HG03571 (cell line): ENCODE measurements around the gene HOXD9.

ENCODE experiments used
- ATAC-seq: cut with Tn5 transposase; IDR thresholded peaks from one replicate; pipeline ENCODE4 v1.9.1; 2021; ENCODE audit not compliant: unreplicated experiment

HOXD9 gene

DNA sequence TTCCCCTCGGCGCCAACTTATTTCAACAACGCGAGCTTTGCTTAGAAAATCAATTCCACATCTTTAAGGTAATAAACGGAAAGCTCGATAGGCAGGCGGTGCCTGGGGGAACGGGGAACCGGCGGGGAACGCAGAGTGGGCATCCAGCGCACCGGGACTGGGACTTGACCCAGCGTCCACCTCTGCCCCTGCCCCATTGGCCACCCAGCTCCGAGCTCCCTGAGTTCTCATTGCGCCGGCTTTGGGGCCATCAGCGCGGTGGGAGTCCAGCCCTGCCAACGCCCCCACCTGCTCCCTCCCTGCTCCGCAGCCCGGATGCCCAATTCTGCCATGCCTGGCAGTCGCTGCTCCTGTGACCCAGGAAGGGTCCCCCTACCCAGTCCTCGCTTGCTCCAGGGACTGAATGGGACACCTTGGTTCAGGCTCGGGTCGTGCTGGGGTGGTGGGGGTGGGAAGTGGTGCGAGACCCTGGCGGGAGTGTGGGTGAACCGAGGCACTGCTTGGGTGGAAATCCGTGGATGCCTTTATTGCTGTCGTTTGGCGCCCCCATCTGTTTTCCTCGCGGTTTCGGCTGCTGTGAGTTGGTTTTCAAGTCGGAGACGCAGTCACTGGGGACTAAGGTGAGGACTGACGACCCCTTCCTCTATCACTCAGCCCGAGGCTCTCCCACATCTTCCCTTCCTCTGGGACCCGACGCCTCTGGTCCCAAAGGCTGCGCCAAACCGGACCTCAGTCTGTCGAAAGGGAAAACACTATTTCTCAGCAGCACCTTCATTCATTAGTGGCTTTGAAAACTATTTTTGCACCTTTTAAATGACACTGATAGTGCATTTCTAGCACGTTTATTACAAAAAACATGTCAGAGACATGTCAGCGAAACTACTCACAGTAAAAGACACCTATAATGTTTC, 36.4 kb upstream of the HOXD9 start:
- no peak for ATAC-seq

- ATAC-seq, result no peak
Observed at GRCh38 chr2:176087330-176088047, 35.0 kb upstream of the HOXD9 start.

DNA sequence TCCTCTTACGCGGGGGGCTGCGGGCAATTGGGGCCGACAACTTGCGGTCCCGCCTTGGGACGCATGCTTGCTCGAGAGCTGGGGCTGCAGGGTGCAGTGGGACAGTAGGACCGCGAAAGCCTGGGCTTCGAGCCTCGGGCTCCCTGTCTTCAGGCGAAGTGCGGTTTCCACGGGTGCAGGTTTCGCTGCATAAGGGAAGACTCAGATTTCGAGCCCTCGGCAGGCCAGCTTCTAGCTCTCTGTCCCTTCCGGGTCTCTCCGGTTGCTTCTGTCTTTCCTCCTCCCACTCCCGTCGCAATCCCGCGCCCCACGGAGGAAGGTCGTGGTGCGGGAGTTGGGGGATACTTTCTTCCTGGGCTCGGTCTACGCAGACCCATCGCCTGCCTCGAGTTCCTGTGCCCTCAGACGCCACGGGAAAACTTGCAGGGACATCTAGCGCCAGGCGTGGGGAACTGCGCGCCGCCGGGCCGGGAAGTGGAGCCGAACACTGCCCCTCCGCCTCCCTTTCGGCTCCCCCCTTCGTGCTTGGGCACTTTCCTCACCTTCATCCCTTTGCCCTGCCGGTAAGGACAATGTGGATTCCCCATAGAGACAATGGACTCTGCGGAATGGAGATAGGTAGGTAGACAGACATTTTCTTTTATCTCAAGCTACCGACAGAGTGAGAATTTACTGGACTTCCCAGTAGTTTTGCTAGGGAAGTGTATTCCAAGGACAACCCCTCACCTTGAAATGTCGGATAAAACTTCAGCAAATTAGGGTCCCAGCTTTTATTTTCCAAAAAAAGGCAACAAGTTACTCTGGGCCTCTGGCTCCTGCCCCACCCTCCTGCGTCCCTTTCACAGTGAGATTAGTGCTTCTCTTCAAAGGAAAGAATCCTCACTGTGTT, 34.2 kb upstream of the HOXD9 start:
- no peak for ATAC-seq

GRCh38 chr2:176088937-176089842, 33.3 kb upstream of the HOXD9 start:
- no peak for ATAC-seq

DNA sequence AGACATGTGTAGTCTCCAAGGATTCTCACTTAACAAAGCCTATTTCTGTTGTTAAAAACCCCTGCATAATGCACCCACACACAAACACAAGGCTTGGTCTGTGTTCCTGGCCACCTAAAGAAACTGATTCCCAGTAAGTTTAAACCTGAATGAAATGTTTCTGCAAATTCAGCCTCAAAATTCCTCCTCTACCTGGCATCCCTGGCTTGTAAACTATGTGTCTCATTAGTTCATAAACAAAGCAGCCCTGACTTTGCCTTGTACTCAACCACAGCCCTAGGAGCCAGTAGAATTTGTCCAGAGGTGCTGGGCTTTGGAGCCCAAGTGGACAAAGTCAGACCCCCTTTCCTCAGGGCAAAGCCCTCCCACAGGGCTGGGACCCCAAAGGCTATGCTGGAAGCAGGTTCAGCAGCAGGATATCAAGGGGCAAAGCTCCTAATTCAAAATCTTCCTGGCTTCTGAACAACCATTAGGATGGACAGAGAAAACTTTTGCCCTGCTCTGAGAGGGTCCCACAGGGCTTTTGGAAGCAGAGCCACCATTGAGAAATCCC, 32.6 kb upstream of the HOXD9 start:
- no peak for ATAC-seq

DNA sequence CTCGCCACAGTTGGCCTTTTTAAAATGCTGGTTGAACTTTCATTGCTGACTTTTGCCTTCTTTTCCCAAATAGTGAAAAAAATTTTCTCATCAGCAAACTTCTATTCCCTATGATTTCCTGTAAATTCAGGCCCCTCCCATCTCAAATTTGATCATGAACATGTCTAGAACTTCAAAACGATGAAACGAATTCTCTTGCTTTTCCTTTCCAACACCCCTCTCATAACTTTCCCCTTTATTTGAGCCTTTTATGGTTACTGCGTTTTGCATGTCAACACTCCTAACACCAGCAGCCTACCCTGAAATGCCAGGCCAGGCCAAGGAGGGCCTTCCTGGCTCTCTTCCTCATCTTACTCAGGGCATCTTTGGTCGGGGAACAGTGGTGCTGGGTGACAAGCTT, 31.7 kb upstream of the HOXD9 start:
- no peak for ATAC-seq

GRCh38 chr2:176091329-176092258, 30.9 kb upstream of the HOXD9 start:
- ATAC-seq, result no peak

- ATAC-seq, result no peak
Observed at GRCh38 chr2:176092270-176093144, 30.0 kb upstream of the HOXD9 start, which contains the start of gene HOXD13. Gene HOXD13, plus strand, starts transcription at chr2:176092721. Its CDS starts 170 bp downstream, at chr2:176092891.

- no peak for ATAC-seq
Observed at GRCh38 chr2:176093145-176093897, 29.2 kb upstream of the HOXD9 start.

DNA sequence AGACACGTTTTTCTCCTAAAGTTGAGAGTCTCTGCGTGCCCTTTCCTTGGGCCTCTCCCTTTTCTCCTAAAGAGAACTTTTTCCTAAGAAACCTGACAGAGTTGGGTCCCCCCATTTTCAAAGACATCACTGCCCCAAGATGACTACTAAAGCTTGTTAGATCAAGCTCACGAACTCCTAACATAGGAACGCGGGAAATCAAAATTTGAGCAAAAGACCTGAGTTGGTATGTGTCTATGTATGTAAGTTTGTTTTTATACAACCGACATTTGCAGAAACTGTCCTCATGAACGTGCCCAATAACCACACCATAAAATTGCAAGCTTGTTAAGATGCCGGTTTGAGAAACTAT, 28.6 kb upstream of the HOXD9 start:
- no peak for ATAC-seq

- ATAC-seq, result no peak
Observed at GRCh38 chr2:176094349-176094748, 28.2 kb upstream of the HOXD9 start.

GRCh38 chr2:176095421-176095820, 27.1 kb upstream of the HOXD9 start:
- ATAC-seq, result no peak

DNA sequence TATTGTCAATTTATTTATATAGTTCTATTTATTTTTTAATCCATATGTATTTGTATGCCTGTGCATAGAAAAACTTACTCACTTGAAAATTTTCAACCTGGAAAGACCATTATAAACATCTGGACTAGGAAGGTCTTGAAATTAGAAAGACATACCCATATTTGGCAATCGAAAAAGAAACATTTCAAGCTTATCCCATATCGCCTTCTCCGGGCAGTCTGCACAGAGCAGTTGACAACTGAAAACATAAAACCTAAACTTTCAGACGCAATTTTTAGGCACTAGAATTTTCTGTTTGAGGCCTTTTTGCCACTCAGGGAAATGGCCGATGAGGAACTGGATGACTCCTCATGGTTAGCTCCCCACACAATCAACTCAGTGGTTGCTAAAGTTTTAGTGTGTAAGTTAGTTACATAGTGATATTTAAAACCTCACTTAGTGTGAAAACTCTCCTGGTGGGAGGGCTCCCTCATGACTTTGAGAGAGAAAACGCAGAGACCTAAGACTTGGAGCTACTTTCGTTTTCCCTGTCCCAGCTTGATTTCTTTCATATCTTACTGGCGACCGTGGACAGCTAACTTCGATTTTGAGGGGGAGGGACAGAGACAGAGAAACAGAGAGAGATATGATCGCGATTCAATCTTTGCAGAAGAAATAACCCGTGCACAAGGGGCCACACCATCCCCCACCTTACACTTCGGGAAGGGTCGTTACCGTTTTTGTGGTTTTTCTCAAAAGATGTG, 26.1 kb upstream of the HOXD9 start:
- ATAC-seq, result no peak

- no peak for ATAC-seq
Observed at GRCh38 chr2:176096986-176097819, 25.3 kb upstream of the HOXD9 start.

DNA sequence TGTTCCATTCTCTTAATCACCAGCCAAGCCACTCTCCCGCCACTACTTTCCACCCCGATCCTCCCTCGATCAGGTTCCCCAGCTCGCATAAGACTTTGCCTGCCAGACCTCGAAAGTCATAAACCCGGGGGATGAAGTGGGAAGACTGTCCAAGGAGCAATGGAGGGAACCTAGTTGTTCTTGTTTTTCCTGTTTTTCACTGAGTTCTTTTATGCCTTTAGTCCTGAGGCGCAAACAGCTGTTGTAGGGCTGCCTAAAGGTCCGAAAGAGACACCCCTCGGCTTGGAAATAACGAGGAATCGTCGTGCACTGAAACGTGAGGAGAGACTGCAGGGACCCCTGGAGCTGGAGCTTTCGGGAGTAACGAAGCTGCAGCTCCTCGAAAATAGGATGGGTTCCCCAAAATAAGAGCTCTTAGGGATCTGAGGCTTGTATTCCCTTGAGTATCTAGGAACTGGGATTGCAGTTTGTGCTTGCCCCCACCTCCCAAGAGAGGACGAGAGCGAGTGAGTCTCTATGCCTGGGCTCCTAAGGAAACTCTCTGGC, 24.6 kb upstream of the HOXD9 start:
- ATAC-seq, result no peak
